ENCODE measurements around the gene TMEM273.

GRCh38 chr10:49165821-49166483 is 22.2 kb downstream of the TMEM273 start:
- no peak for TF ChIP-seq CTCF (IDR thresholded peaks at IDR 0.05)
- TF ChIP-seq POLR2A (IDR thresholded peaks at IDR 0.05), result no peak

Data from esophagus squamous epithelium (tissue), 4 donors.